ENCODE results near the gene PDK1.
A peak's percentile ranks its signal among the peaks of the same experiment; 100 is the strongest.

DNA sequence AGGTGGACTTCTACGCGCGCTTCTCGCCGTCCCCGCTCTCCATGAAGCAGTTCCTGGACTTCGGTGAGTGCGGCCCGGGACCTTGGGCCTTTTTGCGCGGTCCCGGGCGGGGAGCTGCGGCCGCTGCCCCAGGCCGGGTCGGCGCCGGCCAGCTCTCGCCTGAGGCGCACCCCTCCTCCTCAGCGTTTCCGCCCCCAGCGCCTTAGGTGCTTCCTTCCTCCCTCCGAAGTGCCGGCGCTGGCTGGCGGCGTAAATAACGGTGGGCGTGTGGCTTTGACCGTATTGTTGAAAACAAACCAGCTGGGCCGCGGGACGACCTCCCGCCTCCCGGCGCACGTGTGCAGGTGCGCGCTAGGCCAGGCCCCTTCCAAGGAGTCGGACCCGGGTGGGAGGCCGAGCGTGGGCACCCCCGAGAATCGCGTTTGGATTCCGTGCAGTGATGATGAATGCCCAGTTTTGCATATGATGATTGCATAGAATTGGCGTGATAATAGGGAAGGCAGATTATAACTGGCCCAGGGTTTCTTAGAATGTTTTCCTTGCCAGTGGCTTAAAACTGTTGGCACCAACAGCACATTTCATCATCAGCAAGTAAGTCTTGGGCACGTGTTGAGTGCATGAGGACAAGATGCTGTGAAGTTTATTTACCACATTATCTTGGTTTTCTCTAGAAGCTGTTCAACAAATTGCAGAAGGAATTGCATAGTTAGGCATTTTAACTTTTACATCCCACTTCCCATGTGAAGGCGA, 569 bp downstream of the PDK1 start:
- TF ChIP-seq JUN (IDR thresholded peaks at IDR 0.05) = no peak
- TF ChIP-seq ESRRA (IDR thresholded peaks at IDR 0.05; ENCODE audit: borderline replicate concordance, low read length) = no peak
- TF ChIP-seq, protein P1, sequence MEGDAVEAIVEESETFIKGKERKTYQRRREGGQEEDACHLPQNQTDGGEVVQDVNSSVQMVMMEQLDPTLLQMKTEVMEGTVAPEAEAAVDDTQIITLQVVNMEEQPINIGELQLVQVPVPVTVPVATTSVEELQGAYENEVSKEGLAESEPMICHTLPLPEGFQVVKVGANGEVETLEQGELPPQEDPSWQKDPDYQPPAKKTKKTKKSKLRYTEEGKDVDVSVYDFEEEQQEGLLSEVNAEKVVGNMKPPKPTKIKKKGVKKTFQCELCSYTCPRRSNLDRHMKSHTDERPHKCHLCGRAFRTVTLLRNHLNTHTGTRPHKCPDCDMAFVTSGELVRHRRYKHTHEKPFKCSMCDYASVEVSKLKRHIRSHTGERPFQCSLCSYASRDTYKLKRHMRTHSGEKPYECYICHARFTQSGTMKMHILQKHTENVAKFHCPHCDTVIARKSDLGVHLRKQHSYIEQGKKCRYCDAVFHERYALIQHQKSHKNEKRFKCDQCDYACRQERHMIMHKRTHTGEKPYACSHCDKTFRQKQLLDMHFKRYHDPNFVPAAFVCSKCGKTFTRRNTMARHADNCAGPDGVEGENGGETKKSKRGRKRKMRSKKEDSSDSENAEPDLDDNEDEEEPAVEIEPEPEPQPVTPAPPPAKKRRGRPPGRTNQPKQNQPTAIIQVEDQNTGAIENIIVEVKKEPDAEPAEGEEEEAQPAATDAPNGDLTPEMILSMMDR (IDR thresholded peaks at IDR 0.05) = no peak
- TF ChIP-seq, protein P2, sequence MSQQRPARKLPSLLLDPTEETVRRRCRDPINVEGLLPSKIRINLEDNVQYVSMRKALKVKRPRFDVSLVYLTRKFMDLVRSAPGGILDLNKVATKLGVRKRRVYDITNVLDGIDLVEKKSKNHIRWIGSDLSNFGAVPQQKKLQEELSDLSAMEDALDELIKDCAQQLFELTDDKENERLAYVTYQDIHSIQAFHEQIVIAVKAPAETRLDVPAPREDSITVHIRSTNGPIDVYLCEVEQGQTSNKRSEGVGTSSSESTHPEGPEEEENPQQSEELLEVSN (IDR thresholded peaks at IDR 0.05; ENCODE audit: borderline replicate concordance, low read depth) = peak; percentile 42; the same call in 1 of the 2 replicates
- no peak for TF ChIP-seq POLR2A (IDR thresholded peaks at IDR 0.05; ENCODE audit: low read length)
- TF ChIP-seq, protein P3, sequence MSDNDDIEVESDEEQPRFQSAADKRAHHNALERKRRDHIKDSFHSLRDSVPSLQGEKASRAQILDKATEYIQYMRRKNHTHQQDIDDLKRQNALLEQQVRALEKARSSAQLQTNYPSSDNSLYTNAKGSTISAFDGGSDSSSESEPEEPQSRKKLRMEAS (IDR thresholded peaks at IDR 0.05) = peak; percentile 84
- no peak for TF ChIP-seq EP300 (IDR thresholded peaks at IDR 0.05)

Measured in A549 (cell line).